Lung (tissue), 12 donors: Measurements from ENCODE around the gene PLEKHG3. TPM values are rescaled to one million over a fixed set of nuclear protein-coding genes. Genes with fewer than 3 reads are reported as not detected.
A peak's percentile ranks its signal among the peaks of the same experiment; 100 is the strongest.

ENCODE experiments used
- ATAC-seq: fragments of 200-7000 bp; cut with Tn5 transposase; one replicate; pipeline ENCODE4 v1.9.1; 2020; ENCODE audit warnings: moderate number of reproducible peaks; ENCODE audit not compliant: insufficient read depth, low FRiP score
- DNase-seq, 3 donors: peaks; one replicate each; pipeline ENCODE4 v3.0.0-alpha.2; 2013 to 2017
- H3K27ac ChIP-seq, 2 donors: one replicate each; pipeline ENCODE4 v1.5.1; 2013; ENCODE audit warnings: mild to moderate bottlenecking in 2 of 2, moderate library complexity in 2 of 2, control low read depth in 1 of 2, inconsistent platforms in 1 of 2, low read depth in 1 of 2, low read length in 1 of 2
- H3K27me3 ChIP-seq, 3 donors: one replicate each; pipeline ENCODE4 v1.5.1; 2013; ENCODE audit warnings: low read length in 2 of 3; ENCODE audit not compliant: control insufficient read depth in 3 of 3, insufficient read depth in 3 of 3
- H3K36me3 ChIP-seq, 4 donors: one replicate each; pipeline ENCODE4 v1.5.1; 2013; ENCODE audit warnings: low read length in 4 of 4, mild to moderate bottlenecking in 1 of 4, moderate library complexity in 1 of 4; ENCODE audit not compliant: control insufficient read depth in 4 of 4, insufficient read depth in 4 of 4
- H3K4me1 ChIP-seq, 5 donors: one replicate each; pipeline ENCODE4 v1.5.1; 2013; ENCODE audit warnings: low read length in 5 of 5, mild to moderate bottlenecking in 2 of 5, moderate library complexity in 1 of 5; ENCODE audit not compliant: control insufficient read depth in 5 of 5, insufficient read depth in 5 of 5
- H3K4me3 ChIP-seq: one replicate; pipeline ENCODE4 v1.5.1; 2013; ENCODE audit warnings: mild to moderate bottlenecking, control low read depth, moderate library complexity
- H3K9ac ChIP-seq, 2 donors: one replicate each; pipeline ENCODE4 v1.5.1; 2013; ENCODE audit warnings: low read length in 2 of 2, control low read depth in 1 of 2; ENCODE audit not compliant: insufficient read depth in 1 of 2
- H3K9me3 ChIP-seq, 4 donors: one replicate each; pipeline ENCODE4 v1.5.1; 2013; ENCODE audit warnings: low read length in 3 of 4, mild to moderate bottlenecking in 1 of 4, moderate library complexity in 1 of 4; ENCODE audit not compliant: control insufficient read depth in 4 of 4, insufficient read depth in 3 of 4
- CTCF ChIP-seq: IDR thresholded peaks from 2 replicates; pipeline ENCODE4 v1.5.1; 2012; ENCODE audit warnings: mild to moderate bottlenecking; ENCODE audit errors: control extremely low read depth, extremely low read depth
- WGBS, 2 donors: extraction: QIAGEN DNeasy Blood & Tissue Kit; methylation state at CpG; one replicate each; pipeline ENCODE4 v1.1.7; 2013; 5-methylcytosine and 5-hydroxymethylcytosine counted together
- polyA plus RNA-seq, 2 donors: library from polyadenylated mRNA; stranded (reverse); fragments of 200-250 nt; gene quantifications; one replicate each; pipeline ENCODE4 v1.2.1, GENCODE V29; 2013
- total RNA-seq, 2 donors: library from RNA; depleted of rRNA in 1 of 2; stranded (reverse); fragments of >200 nt in 1 of 2; gene quantifications; one replicate each; pipeline ENCODE4 v1.2.1, GENCODE V29; 2014 to 2021
- donor health status: control.
- donor health status: control.
- donor health status: Bipolar disorder and iron deficiency.
- donor health status: healthy.
- donor health status: DM: yes; HTN: yes; CAD: no.

The PLEKHG3 gene
- total and polyA plus RNA-seq, 4 donors = 11.0 to 43.5 (median 21.5) TPM

GRCh38 chr14:64778104-64778754, 74.0 kb downstream of the PLEKHG3 start:
- no peak overlapping the region for H3K4me3 ChIP-seq
- WGBS, 2 donors = 83 to 86% methylated on average over 7 of the region's 7 CpGs

GRCh38 chr14:64779472-64779871, 75.2 kb downstream of the PLEKHG3 start:
- DNase-seq = no peak
- Histone ChIP-seq H3K36me3 (no peaks in the 10 kb centered on the region), H3K9me3 (no peaks in the 10 kb centered on the region), H3K4me1 (peaks cover 0 to 16% (median 0%) of the 10 kb centered on the region in 5 donors), H3K4me3 (no peak overlapping the region), H3K27me3 (no peaks in the 10 kb centered on the region), H3K9ac (no peak overlapping the region), H3K27ac (peak overlapping the region in 1 of 2 donors; percentile 14)
- TF ChIP-seq CTCF = no peak
- no peak for ATAC-seq
- WGBS, 2 donors = 92 to 95% methylated on average over 7 of the region's 7 CpGs

More at GRCh38 chr14:64778104-64778754, 74.0 kb downstream of the PLEKHG3 start:
- H3K4me1 ChIP-seq = peaks cover 0 to 16% (median 0%) of the 10 kb centered on the region in 5 donors
- peak in 2 of 3 donors; percentile 33 to 61 for DNase-seq
- H3K27ac ChIP-seq = peak overlapping the region in 1 of 2 donors; percentile 34
- TF ChIP-seq CTCF = no peak
- ATAC-seq = no peak
- no peak overlapping the region for H3K9ac ChIP-seq
- no peaks in the 10 kb centered on the region for H3K27me3 ChIP-seq
- no peaks in the 10 kb centered on the region for H3K9me3 ChIP-seq
- no peaks in the 10 kb centered on the region for H3K36me3 ChIP-seq

- no peaks in the 10 kb centered on the region for H3K27me3 ChIP-seq
- no peaks in the 10 kb centered on the region for H3K9me3 ChIP-seq
- no peak overlapping the region for H3K9ac ChIP-seq
- H3K4me1 ChIP-seq = peaks cover 0 to 16% (median 0%) of the 10 kb centered on the region in 5 donors
- ATAC-seq (no peak), DNase-seq (no peak)
- 88 to 95% methylated on average over 11 of the region's 11 CpGs for WGBS, 2 donors
- no peak overlapping the region for H3K27ac ChIP-seq
- no peak overlapping the region for H3K4me3 ChIP-seq
- H3K36me3 ChIP-seq = peaks cover 0 to 4% (median 0%) of the 10 kb centered on the region in 4 donors
- TF ChIP-seq CTCF = no peak
Observed at GRCh38 chr14:64782196-64782595, 78.0 kb downstream of the PLEKHG3 start.
